Head of caudate nucleus (tissue), 42 donors: ENCODE results near the gene OR56B4.
"Not testable (repeated sequence)": the region's sequence is repeated elsewhere in the genome, so short reads cannot be mapped to it uniquely, and the experiment has no call there.

Experiments used
- DNase-seq, 42 donors: peaks; one replicate each; pipeline versions ENCODE4 v3.0.0 to v3.0.0-alpha.2; 2020 to 2021; ENCODE audit warnings: mixed read lengths in 7 of 42
- intact Hi-C: fragments of 100-400 bp; cut with DNase I; formaldehyde crosslinking; loops from one replicate; pipeline ENCODE4 v1.15.0; 2022

The OR56B4 gene

GRCh38 chr11:6135936-6136335 is 28.5 kb downstream of the OR56B4 start:
- DNase-seq, intact Hi-C loops: not testable (repeated sequence)

GRCh38 chr11:6142936-6143335 is 35.5 kb downstream of the OR56B4 start:
- DNase-seq = no peak
- intact Hi-C loops = no loop called here

- DNase-seq, intact Hi-C loops: not testable (repeated sequence)
Observed at GRCh38 chr11:6143737-6144136, 36.3 kb downstream of the OR56B4 start.

GRCh38 chr11:6151117-6151516 is 43.6 kb downstream of the OR56B4 start:
- no peak for DNase-seq
- intact Hi-C loops = no loop called here

GRCh38 chr11:6152126-6152525 is 44.6 kb downstream of the OR56B4 start:
- intact Hi-C loops = no loop called here
- DNase-seq = no peak

- intact Hi-C loops = no loop called here
- DNase-seq = no peak
Observed at GRCh38 chr11:6156628-6157359, 49.3 kb downstream of the OR56B4 start.
